K562 (cell line): ENCODE data around the gene TRIM69. TPM values are rescaled to one million over a fixed set of nuclear protein-coding genes. Genes with fewer than 3 reads are reported as not detected.

Source experiments
- CC2D1A ChIP-seq: fragments of 450-650 bp; IDR thresholded peaks from 2 replicates; pipeline ENCODE4 v1.6.1; 2017; ENCODE audit warnings: mild to moderate bottlenecking
- FOXA3 ChIP-seq, 2 experiments: fragments of 450-650 bp in 1 of 2; sonication (generic) in 1 of 2; formaldehyde crosslinking; IDR thresholded peaks in 1 of 2; conservative IDR thresholded peaks in 1 of 2; 2 replicates each; pipeline versions ENCODE4 v1.4.0 to v1.8.0; 2020 to 2022; ENCODE audit warnings: mild to moderate bottlenecking in 2 of 2, missing genetic modification reagents in 1 of 2
- polyA plus RNA-seq, 8 experiments: library from polyadenylated mRNA; depleted of rRNA in 4 of 8; stranded (reverse) in 5 of 8; unstranded in 3 of 8; fragments of >200 nt; fragmentation: Nextera tagmentation in 2 of 8; fragmentation: Illumina TruSeq in 1 of 8; extraction: Ambion mirVana in 2 of 8; extraction: Trizol in 1 of 8; gene quantifications; 2 replicates each; pipeline versions ENCODE4 v1.2.1 to v1.2.3, GENCODE V29; 2011 to 2014; ENCODE audit warnings: inconsistent platforms in 1 of 8, missing spikeins in 1 of 8
- total RNA-seq, 7 experiments: library from RNA; depleted of rRNA in 6 of 7; stranded (reverse); fragments of >200 nt in 6 of 7; fragmentation: Illumina TruSeq in 2 of 7; extraction: Trizol in 2 of 7; gene quantifications; 2 replicates each; pipeline versions ENCODE4 v1.2.1 to v1.2.3, GENCODE V29; 2011 to 2021; ENCODE audit warnings: low replicate concordance in 1 of 7
- TF ChIP-seq, protein P1 (sequence below): fragments of 450-650 bp; IDR thresholded peaks from 2 replicates; pipeline ENCODE4 v1.6.1; 2016; ENCODE audit warnings: mild to moderate bottlenecking, moderate library complexity
- TF ChIP-seq, protein P2 (sequence below): sonication (generic); formaldehyde crosslinking; IDR thresholded peaks from 2 replicates; pipeline ENCODE4 v1.8.1; 2023; ENCODE audit warnings: mild to moderate bottlenecking, missing genetic modification reagents
- TF ChIP-seq, protein P3 (sequence below): sonication (generic); formaldehyde crosslinking; IDR thresholded peaks from 2 replicates; pipeline ENCODE4 v1.8.0; 2023; ENCODE audit warnings: missing genetic modification reagents, mild to moderate bottlenecking, borderline replicate concordance

Gene TRIM69
- total and polyA plus RNA-seq, 9 of the 15 experiments (the other 6 are each of a cell fraction or from before 2014, with no cell fraction given) = 1.0 to 4.3 (median 2.3) TPM

DNA sequence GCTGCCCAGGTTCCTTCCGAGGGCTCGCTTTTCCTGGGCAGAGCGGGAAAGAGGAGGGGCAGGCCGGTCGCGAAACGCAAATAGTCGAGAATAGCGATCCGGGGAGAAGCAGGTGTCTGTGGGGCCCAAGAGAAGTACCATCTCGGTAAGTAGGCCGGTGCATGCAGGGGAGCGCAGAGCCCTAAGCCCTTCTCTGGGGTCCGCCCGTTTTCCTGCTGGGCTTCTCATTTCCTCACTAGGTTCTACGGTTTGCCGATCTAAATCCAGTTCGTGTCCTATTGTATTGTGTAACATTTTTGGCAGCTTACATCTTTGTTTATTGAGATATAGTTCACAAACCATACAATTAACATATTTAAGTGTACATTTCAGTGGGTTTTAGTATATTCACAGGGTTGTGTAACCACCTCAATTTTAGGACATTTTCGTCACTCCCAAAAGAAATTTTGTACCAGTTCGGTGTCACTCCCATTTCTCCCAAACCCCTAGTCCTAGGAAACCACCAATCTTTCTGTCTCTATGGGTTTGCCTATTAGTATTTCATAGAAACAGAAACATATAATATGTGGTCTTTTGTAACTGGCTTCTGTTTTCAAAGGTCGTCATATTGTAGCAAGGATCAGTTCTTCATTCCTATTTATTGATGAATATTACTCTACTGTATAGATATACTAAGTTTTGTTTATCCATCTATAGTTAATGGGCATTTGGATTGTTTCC is 6.8 kb upstream of the TRIM69 start (continued):
- TF ChIP-seq, protein P1, sequence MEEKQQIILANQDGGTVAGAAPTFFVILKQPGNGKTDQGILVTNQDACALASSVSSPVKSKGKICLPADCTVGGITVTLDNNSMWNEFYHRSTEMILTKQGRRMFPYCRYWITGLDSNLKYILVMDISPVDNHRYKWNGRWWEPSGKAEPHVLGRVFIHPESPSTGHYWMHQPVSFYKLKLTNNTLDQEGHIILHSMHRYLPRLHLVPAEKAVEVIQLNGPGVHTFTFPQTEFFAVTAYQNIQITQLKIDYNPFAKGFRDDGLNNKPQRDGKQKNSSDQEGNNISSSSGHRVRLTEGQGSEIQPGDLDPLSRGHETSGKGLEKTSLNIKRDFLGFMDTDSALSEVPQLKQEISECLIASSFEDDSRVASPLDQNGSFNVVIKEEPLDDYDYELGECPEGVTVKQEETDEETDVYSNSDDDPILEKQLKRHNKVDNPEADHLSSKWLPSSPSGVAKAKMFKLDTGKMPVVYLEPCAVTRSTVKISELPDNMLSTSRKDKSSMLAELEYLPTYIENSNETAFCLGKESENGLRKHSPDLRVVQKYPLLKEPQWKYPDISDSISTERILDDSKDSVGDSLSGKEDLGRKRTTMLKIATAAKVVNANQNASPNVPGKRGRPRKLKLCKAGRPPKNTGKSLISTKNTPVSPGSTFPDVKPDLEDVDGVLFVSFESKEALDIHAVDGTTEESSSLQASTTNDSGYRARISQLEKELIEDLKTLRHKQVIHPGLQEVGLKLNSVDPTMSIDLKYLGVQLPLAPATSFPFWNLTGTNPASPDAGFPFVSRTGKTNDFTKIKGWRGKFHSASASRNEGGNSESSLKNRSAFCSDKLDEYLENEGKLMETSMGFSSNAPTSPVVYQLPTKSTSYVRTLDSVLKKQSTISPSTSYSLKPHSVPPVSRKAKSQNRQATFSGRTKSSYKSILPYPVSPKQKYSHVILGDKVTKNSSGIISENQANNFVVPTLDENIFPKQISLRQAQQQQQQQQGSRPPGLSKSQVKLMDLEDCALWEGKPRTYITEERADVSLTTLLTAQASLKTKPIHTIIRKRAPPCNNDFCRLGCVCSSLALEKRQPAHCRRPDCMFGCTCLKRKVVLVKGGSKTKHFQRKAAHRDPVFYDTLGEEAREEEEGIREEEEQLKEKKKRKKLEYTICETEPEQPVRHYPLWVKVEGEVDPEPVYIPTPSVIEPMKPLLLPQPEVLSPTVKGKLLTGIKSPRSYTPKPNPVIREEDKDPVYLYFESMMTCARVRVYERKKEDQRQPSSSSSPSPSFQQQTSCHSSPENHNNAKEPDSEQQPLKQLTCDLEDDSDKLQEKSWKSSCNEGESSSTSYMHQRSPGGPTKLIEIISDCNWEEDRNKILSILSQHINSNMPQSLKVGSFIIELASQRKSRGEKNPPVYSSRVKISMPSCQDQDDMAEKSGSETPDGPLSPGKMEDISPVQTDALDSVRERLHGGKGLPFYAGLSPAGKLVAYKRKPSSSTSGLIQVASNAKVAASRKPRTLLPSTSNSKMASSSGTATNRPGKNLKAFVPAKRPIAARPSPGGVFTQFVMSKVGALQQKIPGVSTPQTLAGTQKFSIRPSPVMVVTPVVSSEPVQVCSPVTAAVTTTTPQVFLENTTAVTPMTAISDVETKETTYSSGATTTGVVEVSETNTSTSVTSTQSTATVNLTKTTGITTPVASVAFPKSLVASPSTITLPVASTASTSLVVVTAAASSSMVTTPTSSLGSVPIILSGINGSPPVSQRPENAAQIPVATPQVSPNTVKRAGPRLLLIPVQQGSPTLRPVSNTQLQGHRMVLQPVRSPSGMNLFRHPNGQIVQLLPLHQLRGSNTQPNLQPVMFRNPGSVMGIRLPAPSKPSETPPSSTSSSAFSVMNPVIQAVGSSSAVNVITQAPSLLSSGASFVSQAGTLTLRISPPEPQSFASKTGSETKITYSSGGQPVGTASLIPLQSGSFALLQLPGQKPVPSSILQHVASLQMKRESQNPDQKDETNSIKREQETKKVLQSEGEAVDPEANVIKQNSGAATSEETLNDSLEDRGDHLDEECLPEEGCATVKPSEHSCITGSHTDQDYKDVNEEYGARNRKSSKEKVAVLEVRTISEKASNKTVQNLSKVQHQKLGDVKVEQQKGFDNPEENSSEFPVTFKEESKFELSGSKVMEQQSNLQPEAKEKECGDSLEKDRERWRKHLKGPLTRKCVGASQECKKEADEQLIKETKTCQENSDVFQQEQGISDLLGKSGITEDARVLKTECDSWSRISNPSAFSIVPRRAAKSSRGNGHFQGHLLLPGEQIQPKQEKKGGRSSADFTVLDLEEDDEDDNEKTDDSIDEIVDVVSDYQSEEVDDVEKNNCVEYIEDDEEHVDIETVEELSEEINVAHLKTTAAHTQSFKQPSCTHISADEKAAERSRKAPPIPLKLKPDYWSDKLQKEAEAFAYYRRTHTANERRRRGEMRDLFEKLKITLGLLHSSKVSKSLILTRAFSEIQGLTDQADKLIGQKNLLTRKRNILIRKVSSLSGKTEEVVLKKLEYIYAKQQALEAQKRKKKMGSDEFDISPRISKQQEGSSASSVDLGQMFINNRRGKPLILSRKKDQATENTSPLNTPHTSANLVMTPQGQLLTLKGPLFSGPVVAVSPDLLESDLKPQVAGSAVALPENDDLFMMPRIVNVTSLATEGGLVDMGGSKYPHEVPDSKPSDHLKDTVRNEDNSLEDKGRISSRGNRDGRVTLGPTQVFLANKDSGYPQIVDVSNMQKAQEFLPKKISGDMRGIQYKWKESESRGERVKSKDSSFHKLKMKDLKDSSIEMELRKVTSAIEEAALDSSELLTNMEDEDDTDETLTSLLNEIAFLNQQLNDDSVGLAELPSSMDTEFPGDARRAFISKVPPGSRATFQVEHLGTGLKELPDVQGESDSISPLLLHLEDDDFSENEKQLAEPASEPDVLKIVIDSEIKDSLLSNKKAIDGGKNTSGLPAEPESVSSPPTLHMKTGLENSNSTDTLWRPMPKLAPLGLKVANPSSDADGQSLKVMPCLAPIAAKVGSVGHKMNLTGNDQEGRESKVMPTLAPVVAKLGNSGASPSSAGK = peak; percentile 10; the same call in 1 of the 2 replicates
- no peak for TF ChIP-seq CC2D1A
- TF ChIP-seq, protein P2, sequence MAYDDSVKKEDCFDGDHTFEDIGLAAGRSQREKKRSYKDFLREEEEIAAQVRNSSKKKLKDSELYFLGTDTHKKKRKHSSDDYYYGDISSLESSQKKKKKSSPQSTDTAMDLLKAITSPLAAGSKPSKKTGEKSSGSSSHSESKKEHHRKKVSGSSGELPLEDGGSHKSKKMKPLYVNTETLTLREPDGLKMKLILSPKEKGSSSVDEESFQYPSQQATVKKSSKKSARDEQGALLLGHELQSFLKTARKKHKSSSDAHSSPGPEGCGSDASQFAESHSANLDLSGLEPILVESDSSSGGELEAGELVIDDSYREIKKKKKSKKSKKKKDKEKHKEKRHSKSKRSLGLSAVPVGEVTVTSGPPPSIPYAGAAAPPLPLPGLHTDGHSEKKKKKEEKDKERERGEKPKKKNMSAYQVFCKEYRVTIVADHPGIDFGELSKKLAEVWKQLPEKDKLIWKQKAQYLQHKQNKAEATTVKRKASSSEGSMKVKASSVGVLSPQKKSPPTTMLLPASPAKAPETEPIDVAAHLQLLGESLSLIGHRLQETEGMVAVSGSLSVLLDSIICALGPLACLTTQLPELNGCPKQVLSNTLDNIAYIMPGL = no peak
- TF ChIP-seq, protein P3, sequence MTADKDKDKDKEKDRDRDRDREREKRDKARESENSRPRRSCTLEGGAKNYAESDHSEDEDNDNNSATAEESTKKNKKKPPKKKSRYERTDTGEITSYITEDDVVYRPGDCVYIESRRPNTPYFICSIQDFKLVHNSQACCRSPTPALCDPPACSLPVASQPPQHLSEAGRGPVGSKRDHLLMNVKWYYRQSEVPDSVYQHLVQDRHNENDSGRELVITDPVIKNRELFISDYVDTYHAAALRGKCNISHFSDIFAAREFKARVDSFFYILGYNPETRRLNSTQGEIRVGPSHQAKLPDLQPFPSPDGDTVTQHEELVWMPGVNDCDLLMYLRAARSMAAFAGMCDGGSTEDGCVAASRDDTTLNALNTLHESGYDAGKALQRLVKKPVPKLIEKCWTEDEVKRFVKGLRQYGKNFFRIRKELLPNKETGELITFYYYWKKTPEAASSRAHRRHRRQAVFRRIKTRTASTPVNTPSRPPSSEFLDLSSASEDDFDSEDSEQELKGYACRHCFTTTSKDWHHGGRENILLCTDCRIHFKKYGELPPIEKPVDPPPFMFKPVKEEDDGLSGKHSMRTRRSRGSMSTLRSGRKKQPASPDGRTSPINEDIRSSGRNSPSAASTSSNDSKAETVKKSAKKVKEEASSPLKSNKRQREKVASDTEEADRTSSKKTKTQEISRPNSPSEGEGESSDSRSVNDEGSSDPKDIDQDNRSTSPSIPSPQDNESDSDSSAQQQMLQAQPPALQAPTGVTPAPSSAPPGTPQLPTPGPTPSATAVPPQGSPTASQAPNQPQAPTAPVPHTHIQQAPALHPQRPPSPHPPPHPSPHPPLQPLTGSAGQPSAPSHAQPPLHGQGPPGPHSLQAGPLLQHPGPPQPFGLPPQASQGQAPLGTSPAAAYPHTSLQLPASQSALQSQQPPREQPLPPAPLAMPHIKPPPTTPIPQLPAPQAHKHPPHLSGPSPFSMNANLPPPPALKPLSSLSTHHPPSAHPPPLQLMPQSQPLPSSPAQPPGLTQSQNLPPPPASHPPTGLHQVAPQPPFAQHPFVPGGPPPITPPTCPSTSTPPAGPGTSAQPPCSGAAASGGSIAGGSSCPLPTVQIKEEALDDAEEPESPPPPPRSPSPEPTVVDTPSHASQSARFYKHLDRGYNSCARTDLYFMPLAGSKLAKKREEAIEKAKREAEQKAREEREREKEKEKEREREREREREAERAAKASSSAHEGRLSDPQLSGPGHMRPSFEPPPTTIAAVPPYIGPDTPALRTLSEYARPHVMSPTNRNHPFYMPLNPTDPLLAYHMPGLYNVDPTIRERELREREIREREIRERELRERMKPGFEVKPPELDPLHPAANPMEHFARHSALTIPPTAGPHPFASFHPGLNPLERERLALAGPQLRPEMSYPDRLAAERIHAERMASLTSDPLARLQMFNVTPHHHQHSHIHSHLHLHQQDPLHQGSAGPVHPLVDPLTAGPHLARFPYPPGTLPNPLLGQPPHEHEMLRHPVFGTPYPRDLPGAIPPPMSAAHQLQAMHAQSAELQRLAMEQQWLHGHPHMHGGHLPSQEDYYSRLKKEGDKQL (CRISPR knock-in tag) = no peak
- 0 out of 4 replicates have a peak, but pooled peaks of 1 of the 2 experiments have one; percentile 1 for TF ChIP-seq FOXA3 (CRISPR knock-in tag; conservative IDR thresholded peaks at IDR 0.05 in 1 of 2, IDR thresholded peaks at IDR 0.05 in 1 of 2)
